K562 (cell line): Measurements from ENCODE around the gene PCSK1. TPM values are rescaled to one million over a fixed set of nuclear protein-coding genes. Genes with fewer than 3 reads are reported as not detected.

Source experiments
- ATAC-seq: fragments of 200-7000 bp; cut with Tn5 transposase; 3 replicates; pipeline ENCODE4 v1.9.1; 2020; ENCODE audit warnings: moderate library complexity
- BruUV-seq: library from RNA; stranded (reverse); fragments of 400-500 nt; replicated peaks from 2 replicates; lab custom pipeline; 2021; lab: Mats Ljungman, UMichigan
- CTCF ChIA-PET: fragments of 300-600 bp; formaldehyde crosslinking; extraction: SDS; loops from one replicate; lab custom pipeline; 2021; ENCODE audit warnings: low intra/inter-chr PET ratio; lab: Yijun Ruan, JAX
- POLR2A ChIA-PET: fragments of 300-600, 350-650 bp; sonication (Branson Sonifier 250); formaldehyde crosslinking; extraction: SDS; loops from one replicate; lab custom pipeline; 2021; ENCODE audit warnings: antibody characterized with exemption, inconsistent platforms; lab: Yijun Ruan, JAX
- DNase-seq, 4 experiments: peaks; one replicate each; pipeline versions ENCODE4 v3.0.0 to v3.0.0-alpha.2; 2011 to 2018; ENCODE audit warnings: low spot score in 3 of 4, mixed read lengths in 3 of 4; ENCODE audit errors: extremely low read depth in 1 of 4
- FAIRE-seq: peaks from 2 replicates; lab custom pipeline; 2011; peaks lifted over from hg19 to GRCh38; lab: Jason Lieb, UNC
- H2AFZ ChIP-seq: 2 replicates; pipeline ENCODE4 v1.6.0; 2011; ENCODE audit warnings: low read depth, low read length, control low read depth, inconsistent platforms
- H3K27ac ChIP-seq: fragments of 200-600 bp; 3 replicates; pipeline ENCODE4 v1.8.0; 2011; ENCODE audit warnings: low read depth, mild to moderate bottlenecking, control low read depth, inconsistent platforms, low read length, moderate library complexity, mixed read lengths; ENCODE audit errors: extremely low read depth
- H3K27me3 ChIP-seq, 2 experiments: fragments of 300-600 bp in 1 of 2; 2 replicates in 1 of 2; 3 replicates in 1 of 2; pipeline versions ENCODE4 v1.6.0 to v1.8.0; 2011; ENCODE audit warnings: inconsistent platforms in 2 of 2, low read length in 2 of 2, mild to moderate bottlenecking in 1 of 2, mixed read lengths in 1 of 2, moderate library complexity in 1 of 2; ENCODE audit not compliant: control insufficient read depth in 2 of 2, insufficient read depth in 2 of 2
- H3K36me3 ChIP-seq: fragments of 300-600 bp; 3 replicates; pipeline ENCODE4 v1.8.0; 2011; ENCODE audit warnings: mild to moderate bottlenecking, low read length, inconsistent platforms; ENCODE audit not compliant: control insufficient read depth, insufficient read depth
- H3K4me1 ChIP-seq, 2 experiments: fragments of 200-600 bp in 1 of 2; replicated peaks in 1 of 2; 2 replicates in 1 of 2; 3 replicates in 1 of 2; pipeline versions ENCODE4 v1.5.1 to v1.8.0; 2011; ENCODE audit warnings: inconsistent platforms in 2 of 2, low read length in 2 of 2, mild to moderate bottlenecking in 1 of 2, mixed read lengths in 1 of 2, moderate library complexity in 1 of 2; ENCODE audit not compliant: control insufficient read depth in 2 of 2, insufficient read depth in 2 of 2
- H3K4me2 ChIP-seq: 2 replicates; pipeline ENCODE4 v1.6.1; 2011; ENCODE audit warnings: low read length, control low read depth, inconsistent platforms, mixed read lengths; ENCODE audit not compliant: insufficient read depth
- H3K4me3 ChIP-seq: fragments of 200-600 bp; sonication (generic), shearing (Covaris generic); 2 replicates; pipeline ENCODE4 v1.5.1; 2016; ENCODE audit warnings: control low read depth, inconsistent platforms
- H3K79me2 ChIP-seq: fragments of 200-600 bp; 3 replicates; pipeline ENCODE4 v1.8.0; 2011; ENCODE audit warnings: low read length, inconsistent platforms; ENCODE audit not compliant: control insufficient read depth, insufficient read depth
- H3K9ac ChIP-seq, 2 experiments: 2 replicates each; pipeline versions ENCODE4 v1.6.0 to v1.6.1; 2011; ENCODE audit warnings: low read depth in 2 of 2, low read length in 2 of 2, control low read depth in 1 of 2, inconsistent platforms in 1 of 2, mild to moderate bottlenecking in 1 of 2, mixed read lengths in 1 of 2; ENCODE audit not compliant: insufficient read depth in 1 of 2
- H3K9me1 ChIP-seq: one replicate; pipeline ENCODE4 v1.6.0; 2011; ENCODE audit warnings: inconsistent platforms, mild to moderate bottlenecking, low read length, moderate library complexity; ENCODE audit not compliant: control insufficient read depth, insufficient read depth
- H3K9me3 ChIP-seq: replicated peaks from 2 replicates; pipeline ENCODE4 v1.5.1; 2011; ENCODE audit warnings: low read depth, low read length, inconsistent platforms; ENCODE audit not compliant: control insufficient read depth, insufficient read depth
- H4K20me1 ChIP-seq: replicated peaks from 2 replicates; pipeline ENCODE4 v1.6.1; 2011; ENCODE audit warnings: low read length, inconsistent platforms, mixed read lengths; ENCODE audit not compliant: control insufficient read depth, insufficient read depth
- E2F5 ChIP-seq: sonication (generic); formaldehyde crosslinking; IDR thresholded peaks from 2 replicates; pipeline ENCODE4 v1.8.0; 2022; ENCODE audit warnings: mild to moderate bottlenecking, missing genetic modification reagents
- ID3 ChIP-seq, 2 experiments: fragments of 250-450 bp in 1 of 2; fragments of 450-650 bp in 1 of 2; sonication (Bioruptor Pico) in 1 of 2; IDR thresholded peaks; 2 replicates each; pipeline versions ENCODE4 v1.6.1 to v1.8.0; 2016 to 2021; ENCODE audit warnings: mild to moderate bottlenecking in 2 of 2, moderate library complexity in 2 of 2, missing compliant biosample characterization in 1 of 2, missing genetic modification characterization in 1 of 2
- JUND ChIP-seq, 2 experiments: IDR thresholded peaks; 2 replicates in 1 of 2; 3 replicates in 1 of 2; pipeline ENCODE4 v1.6.1; 2011; ENCODE audit warnings: borderline replicate concordance in 2 of 2, low read depth in 2 of 2, low read length in 2 of 2, improper control_type of control experiment in 1 of 2, missing biosample characterization in 1 of 2, missing genetic modification characterization in 1 of 2, missing genetic modification reagents in 1 of 2
- KAT7 ChIP-seq: sonication (generic); formaldehyde crosslinking; IDR thresholded peaks from 2 replicates; pipeline ENCODE4 v1.8.0; 2022; ENCODE audit warnings: missing genetic modification reagents, mild to moderate bottlenecking, borderline replicate concordance
- POLR2AphosphoS5 ChIP-seq: IDR thresholded peaks from 2 replicates; pipeline ENCODE4 v1.6.1; 2011; ENCODE audit warnings: mild to moderate bottlenecking, low read depth, low read length, moderate library complexity; ENCODE audit not compliant: control insufficient read depth, insufficient read depth
- ZFP36 ChIP-seq: fragments of 150-350 bp; IDR thresholded peaks from 2 replicates; pipeline ENCODE4 v1.6.1; 2018; ENCODE audit warnings: low read length, low read depth; ENCODE audit not compliant: partially characterized antibody
- ZNF124 ChIP-seq: sonication (generic); formaldehyde crosslinking; IDR thresholded peaks from 2 replicates; pipeline ENCODE4 v1.8.1; 2022; ENCODE audit warnings: missing genetic modification reagents
- ZNF217 ChIP-seq: sonication (generic); formaldehyde crosslinking; IDR thresholded peaks from 2 replicates; pipeline ENCODE4 v1.8.0; 2022; ENCODE audit warnings: mild to moderate bottlenecking, missing genetic modification reagents
- ZNF431 ChIP-seq: sonication (generic); formaldehyde crosslinking; IDR thresholded peaks from 2 replicates; pipeline ENCODE4 v1.8.0; 2022; ENCODE audit warnings: mild to moderate bottlenecking, missing genetic modification reagents
- WGBS: fragments of 100-300 bp; shearing (Covaris generic); methylation state at CpG from one replicate; pipeline ENCODE4 v1.1.6; 2016; ENCODE audit warnings: low coverage, mixed read lengths; ENCODE audit not compliant: insufficient coverage; ENCODE audit errors: missing lambda C conversion rate; 5-methylcytosine and 5-hydroxymethylcytosine counted together
- in situ Hi-C: fragments of 300-500 bp; cut with MboI; formaldehyde crosslinking; loops from 4 replicates; pipeline ENCODE4 v1.15.0; 2018; ENCODE audit warnings: inconsistent platforms, mixed read lengths
- intact Hi-C: fragments of 100-400 bp; cut with micrococcal nuclease; formaldehyde crosslinking; loops from 2 replicates; pipeline ENCODE4 v1.14.2; 2022
- polyA plus RNA-seq, 8 experiments: library from polyadenylated mRNA; depleted of rRNA in 4 of 8; stranded (reverse) in 5 of 8; unstranded in 3 of 8; fragments of >200 nt; fragmentation: Nextera tagmentation in 2 of 8; fragmentation: Illumina TruSeq in 1 of 8; extraction: Ambion mirVana in 2 of 8; extraction: Trizol in 1 of 8; gene quantifications; 2 replicates each; pipeline versions ENCODE4 v1.2.1 to v1.2.3, GENCODE V29; 2011 to 2014; ENCODE audit warnings: inconsistent platforms in 1 of 8, missing spikeins in 1 of 8
- total RNA-seq, 7 experiments: library from RNA; depleted of rRNA in 6 of 7; stranded (reverse); fragments of >200 nt in 6 of 7; fragmentation: Illumina TruSeq in 2 of 7; extraction: Trizol in 2 of 7; gene quantifications; 2 replicates each; pipeline versions ENCODE4 v1.2.1 to v1.2.3, GENCODE V29; 2011 to 2021; ENCODE audit warnings: low replicate concordance in 1 of 7

The PCSK1 gene
- total and polyA plus RNA-seq, 9 of the 15 experiments (the other 6 are each of a cell fraction or from before 2014, with no cell fraction given), result not detected

GRCh38 chr5:96468956-96469355 lies 35.9 kb upstream of the PCSK1 start:
- TF ChIP-seq ZFP36 (no peak), E2F5 (CRISPR knock-in tag) (no peak), ZNF431 (CRISPR knock-in tag) (no peak), JUND (IDR thresholded peaks at IDR 0.05; ENCODE audit: borderline replicate concordance, low read depth, low read length) (no peak), JUND (tag; IDR thresholded peaks at IDR 0.05; ENCODE audit: borderline replicate concordance, low read depth, low read length) (no peak), ID3 (CRISPR knock-in tag; IDR thresholded peaks at IDR 0.05) (no peak), ID3 (tag; IDR thresholded peaks at IDR 0.05) (no peak), POLR2AphosphoS5 (no peak), ZNF217 (no peak), ZNF124 (CRISPR knock-in tag) (no peak), KAT7 (CRISPR knock-in tag) (no peak)
- Histone ChIP-seq H3K4me2 (no peak overlapping the region), H3K4me3 (no peak overlapping the region), H3K27ac (no peak overlapping the region), H2AFZ (no peak overlapping the region), H3K4me1 (no peaks in the 10 kb centered on the region), H3K79me2 (no peaks in the 10 kb centered on the region), H3K36me3 (no peaks in the 10 kb centered on the region), H4K20me1 (no peaks in the 10 kb centered on the region), H3K9ac (no peak overlapping the region), H3K9me3 (no peaks in the 10 kb centered on the region), H3K9me1 (no peaks in the 10 kb centered on the region), H3K27me3 (no peaks in the 10 kb centered on the region)
- WGBS, result 16% methylated on average over 5 of the region's 5 CpGs
- in situ Hi-C loops, result no loop called here
- FAIRE-seq (no peak), ATAC-seq (no peak), DNase-seq (no peak)
- POLR2A ChIA-PET, result no interaction called here
- intact Hi-C loops, result no loop called here
- BruUV-seq, result no TSS peak
- CTCF ChIA-PET, result no interaction called here
